ENCODE data around the gene MBNL2. TPM values are rescaled to one million over a fixed set of nuclear protein-coding genes. Genes with fewer than 3 reads are reported as not detected.
A peak's percentile ranks its signal among the peaks of the same experiment; 100 is the strongest.

Gene MBNL2
- total and polyA plus RNA-seq, 4 donors: 26.9 to 101 (median 48.4) TPM

- no peak overlapping the region for H3K4me3 ChIP-seq (ENCODE audit: low read depth, low read length)
- no peak overlapping the region for H3K27ac ChIP-seq (ENCODE audit: low read depth, low read length)
- no peak for DNase-seq (ENCODE audit: low read depth in 4 of 6, low spot score in 6 of 6)
- H3K9me3 ChIP-seq (ENCODE audit: control insufficient read depth, insufficient read depth, low read length): no peaks in the 10 kb centered on the region
- H3K4me1 ChIP-seq (ENCODE audit: control insufficient read depth, insufficient read depth, low read length): no peaks in the 10 kb centered on the region
- WGBS (ENCODE audit: insufficient coverage): 83% methylated on average over 1 of the region's 3 CpGs
- no peaks in the 10 kb centered on the region for H3K36me3 ChIP-seq (ENCODE audit: control insufficient read depth, insufficient read depth, low read length)
- no peaks in the 10 kb centered on the region for H3K27me3 ChIP-seq (ENCODE audit: control insufficient read depth, insufficient read depth, low read length)
These were observed 204.6 kb downstream of the MBNL2 start for GRCh38 chr13:97426695-97427094.

- Histone ChIP-seq H3K36me3 (ENCODE audit: control insufficient read depth, insufficient read depth, low read length) (no peaks in the 10 kb centered on the region), H3K27ac (ENCODE audit: low read depth, low read length) (peak overlapping the region; percentile 74), H3K4me1 (ENCODE audit: control insufficient read depth, insufficient read depth, low read length) (peaks cover 4% of the 10 kb centered on the region), H3K9me3 (ENCODE audit: control insufficient read depth, insufficient read depth, low read length) (no peaks in the 10 kb centered on the region), H3K27me3 (ENCODE audit: control insufficient read depth, insufficient read depth, low read length) (no peaks in the 10 kb centered on the region), H3K4me3 (ENCODE audit: low read depth, low read length) (peak overlapping the region; percentile 30)
- DNase-seq (ENCODE audit: low read depth in 4 of 6, low spot score in 6 of 6): peak in 2 of 6 donors; percentile 56 to 72
- 46% methylated on average over 6 of the region's 6 CpGs for WGBS (ENCODE audit: insufficient coverage)
These were observed 207.5 kb downstream of the MBNL2 start for GRCh38 chr13:97429681-97430081.

DNA sequence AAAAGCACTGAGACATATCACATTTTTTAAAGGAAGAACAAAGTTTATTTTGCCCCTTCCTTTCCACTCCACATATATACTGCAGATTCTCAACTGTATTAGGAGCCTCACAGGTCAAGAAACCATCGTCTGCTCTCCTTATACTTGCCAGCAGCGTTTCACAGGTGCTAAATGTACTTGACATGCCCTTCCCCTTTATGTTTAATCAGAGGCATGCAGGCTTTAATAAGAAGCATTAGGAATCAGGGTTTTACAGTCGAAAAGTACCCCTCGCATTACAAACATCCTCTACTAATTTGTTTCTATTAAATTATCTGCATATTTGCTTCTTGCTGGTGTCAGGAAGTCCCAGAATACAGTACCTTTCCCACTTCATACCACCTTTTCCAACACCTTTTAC lies 208.2 kb downstream of the MBNL2 start:
- H3K27ac ChIP-seq (ENCODE audit: low read depth, low read length): peak overlapping the region; percentile 74
- peak overlapping the region; percentile 30 for H3K4me3 ChIP-seq (ENCODE audit: low read depth, low read length)
- H3K36me3 ChIP-seq (ENCODE audit: control insufficient read depth, insufficient read depth, low read length): no peaks in the 10 kb centered on the region
- H3K27me3 ChIP-seq (ENCODE audit: control insufficient read depth, insufficient read depth, low read length): no peaks in the 10 kb centered on the region
- no peaks in the 10 kb centered on the region for H3K9me3 ChIP-seq (ENCODE audit: control insufficient read depth, insufficient read depth, low read length)
- WGBS (ENCODE audit: insufficient coverage): 25% methylated on average over 1 of the region's 4 CpGs
- H3K4me1 ChIP-seq (ENCODE audit: control insufficient read depth, insufficient read depth, low read length): peaks cover 4% of the 10 kb centered on the region
- DNase-seq (ENCODE audit: low read depth in 4 of 6, low spot score in 6 of 6): peak in 2 of 6 donors; percentile 20 to 41

- no peaks in the 10 kb centered on the region for H3K27me3 ChIP-seq (ENCODE audit: control insufficient read depth, insufficient read depth, low read length)
- peak in 1 of 6 donors; percentile 8 for DNase-seq (ENCODE audit: low read depth in 4 of 6, low spot score in 6 of 6)
- no CpG with 5 or more reads among the region's 4 CpGs for WGBS (ENCODE audit: insufficient coverage)
- H3K27ac ChIP-seq (ENCODE audit: low read depth, low read length): peak overlapping the region; percentile 42
- H3K4me3 ChIP-seq (ENCODE audit: low read depth, low read length): no peak overlapping the region
- H3K9me3 ChIP-seq (ENCODE audit: control insufficient read depth, insufficient read depth, low read length): no peaks in the 10 kb centered on the region
- peaks cover 4% of the 10 kb centered on the region for H3K4me1 ChIP-seq (ENCODE audit: control insufficient read depth, insufficient read depth, low read length)
- H3K36me3 ChIP-seq (ENCODE audit: control insufficient read depth, insufficient read depth, low read length): no peaks in the 10 kb centered on the region
These were observed 209.1 kb downstream of the MBNL2 start for GRCh38 chr13:97431171-97431764.

DNA sequence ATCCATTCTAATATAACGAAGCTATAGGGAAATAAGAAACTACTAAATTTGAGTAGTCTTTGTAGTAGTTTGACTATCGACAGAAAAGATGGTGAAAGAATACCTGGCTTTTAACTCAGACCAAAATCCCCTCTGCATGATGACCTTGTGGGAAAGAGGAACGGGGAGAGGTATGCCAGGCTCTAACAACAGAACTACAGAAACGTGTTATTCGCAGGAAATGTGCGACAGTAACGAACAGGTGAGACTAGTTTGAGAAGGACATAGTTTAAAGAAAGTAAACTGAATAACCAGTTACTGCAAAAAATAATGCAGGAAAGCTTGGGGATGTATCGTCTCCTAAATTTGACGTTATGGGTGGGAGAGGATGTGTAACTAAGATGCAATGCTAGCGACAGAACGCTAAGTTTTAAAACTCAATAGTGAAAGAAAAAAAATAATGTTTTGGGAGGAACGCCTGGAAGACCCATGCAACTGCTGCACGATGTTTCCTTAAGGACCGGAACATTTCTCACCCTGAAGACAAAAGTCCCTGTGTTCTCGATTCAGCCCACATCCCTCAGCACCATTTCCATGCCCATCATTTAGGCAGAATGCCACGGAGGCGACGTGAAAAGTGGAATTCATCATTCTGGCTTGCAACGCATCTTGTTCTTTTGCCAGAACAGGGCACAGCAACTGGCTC lies 210.2 kb downstream of the MBNL2 start:
- H3K27me3 ChIP-seq (ENCODE audit: control insufficient read depth, insufficient read depth, low read length): no peaks in the 10 kb centered on the region
- WGBS (ENCODE audit: insufficient coverage): 3% methylated on average over 16 of the region's 19 CpGs
- peak overlapping the region; percentile 99 for H3K27ac ChIP-seq (ENCODE audit: low read depth, low read length)
- H3K4me3 ChIP-seq (ENCODE audit: low read depth, low read length): peak overlapping the region; percentile 78
- no peak for DNase-seq (ENCODE audit: low read depth in 4 of 6, low spot score in 6 of 6)
- peaks cover 4% of the 10 kb centered on the region for H3K4me1 ChIP-seq (ENCODE audit: control insufficient read depth, insufficient read depth, low read length)
- no peaks in the 10 kb centered on the region for H3K9me3 ChIP-seq (ENCODE audit: control insufficient read depth, insufficient read depth, low read length)
- no peaks in the 10 kb centered on the region for H3K36me3 ChIP-seq (ENCODE audit: control insufficient read depth, insufficient read depth, low read length)

DNA sequence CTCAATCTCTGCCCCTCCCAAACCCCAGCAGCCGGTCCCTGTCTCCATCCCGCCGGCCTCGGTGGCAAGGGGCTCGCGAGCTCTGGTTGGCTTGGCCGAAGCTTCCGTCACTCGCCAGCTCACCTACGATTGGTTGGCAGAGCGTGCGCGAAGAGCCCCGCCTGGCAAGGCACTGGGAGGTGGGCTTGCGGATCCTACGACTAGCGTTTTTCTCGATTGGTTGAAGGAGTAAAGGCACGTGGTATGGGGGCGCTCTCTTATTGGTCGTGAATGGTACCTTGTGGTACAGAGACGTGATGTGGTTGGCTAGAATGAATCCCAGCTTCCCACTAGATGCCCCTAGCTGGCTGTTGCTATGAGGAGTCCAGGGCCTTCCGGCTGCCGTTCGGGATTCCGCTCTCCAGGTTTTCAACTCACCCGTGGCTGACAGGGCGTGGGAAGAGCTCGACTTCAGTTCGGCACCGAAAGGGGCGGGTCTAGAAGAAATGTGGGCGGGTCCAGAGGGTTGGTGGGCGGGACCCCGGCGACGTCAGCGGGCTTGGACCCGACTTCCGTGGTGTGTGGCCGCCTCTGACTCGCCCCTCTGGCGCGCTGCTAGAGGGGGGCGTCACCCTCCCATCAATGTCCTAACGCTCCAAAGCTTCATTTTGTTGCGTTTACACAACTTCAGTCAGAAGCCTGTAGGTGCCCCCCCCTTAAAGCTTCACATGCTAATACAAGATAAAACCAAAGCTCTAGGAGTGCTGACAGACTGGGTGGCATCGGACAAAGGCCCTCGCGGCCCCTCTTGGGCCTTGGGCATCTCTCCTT lies 211.0 kb downstream of the MBNL2 start:
- H3K27ac ChIP-seq (ENCODE audit: low read depth, low read length): peak overlapping the region; percentile 99

GRCh38 chr13:97433727-97434396 lies 211.7 kb downstream of the MBNL2 start, which contains the start of gene RAP2A:
Gene RAP2A (plus strand): TSS chr13:97434169. CDS start chr13:97434471, 302 bp downstream.
- under 1% methylated on average over 94 of the region's 94 CpGs for WGBS (ENCODE audit: insufficient coverage)
- H3K27ac ChIP-seq (ENCODE audit: low read depth, low read length): peak within 1 kb of the TSS; percentile 99

More for the DNA sequence above, 211.0 kb downstream of the MBNL2 start:
- Histone ChIP-seq H3K36me3 (ENCODE audit: control insufficient read depth, insufficient read depth, low read length) (no peaks in the 10 kb centered on the region), H3K4me1 (ENCODE audit: control insufficient read depth, insufficient read depth, low read length) (peaks cover 4% of the 10 kb centered on the region), H3K4me3 (ENCODE audit: low read depth, low read length) (peak overlapping the region; percentile 78), H3K9me3 (ENCODE audit: control insufficient read depth, insufficient read depth, low read length) (no peaks in the 10 kb centered on the region), H3K27me3 (ENCODE audit: control insufficient read depth, insufficient read depth, low read length) (no peaks in the 10 kb centered on the region)
- DNase-seq (ENCODE audit: low read depth in 4 of 6, low spot score in 6 of 6): peak; percentile 99 to 100 (median 100)
- 0% methylated on average over 49 of the region's 50 CpGs for WGBS (ENCODE audit: insufficient coverage)

GRCh38 chr13:97434397-97435201 lies 212.5 kb downstream of the MBNL2 start:
- peak in 2 of 6 donors; percentile 67 to 74 for DNase-seq (ENCODE audit: low read depth in 4 of 6, low spot score in 6 of 6)
- Histone ChIP-seq H3K4me1 (ENCODE audit: control insufficient read depth, insufficient read depth, low read length) (peaks cover 4% of the 10 kb centered on the region), H3K27me3 (ENCODE audit: control insufficient read depth, insufficient read depth, low read length) (no peaks in the 10 kb centered on the region), H3K27ac (ENCODE audit: low read depth, low read length) (peak overlapping the region; percentile 87), H3K9me3 (ENCODE audit: control insufficient read depth, insufficient read depth, low read length) (no peaks in the 10 kb centered on the region), H3K4me3 (ENCODE audit: low read depth, low read length) (peak overlapping the region; percentile 83), H3K36me3 (ENCODE audit: control insufficient read depth, insufficient read depth, low read length) (no peaks in the 10 kb centered on the region)
- under 1% methylated on average over 51 of the region's 60 CpGs for WGBS (ENCODE audit: insufficient coverage)

More at GRCh38 chr13:97433727-97434396, 211.7 kb downstream of the MBNL2 start, which contains the start of gene RAP2A:
- H3K4me1 ChIP-seq (ENCODE audit: control insufficient read depth, insufficient read depth, low read length): peaks cover 4% of the 10 kb centered on the region
- no peaks in the 10 kb centered on the region for H3K36me3 ChIP-seq (ENCODE audit: control insufficient read depth, insufficient read depth, low read length)
- no peaks in the 10 kb centered on the region for H3K9me3 ChIP-seq (ENCODE audit: control insufficient read depth, insufficient read depth, low read length)
- H3K27me3 ChIP-seq (ENCODE audit: control insufficient read depth, insufficient read depth, low read length): no peaks in the 10 kb centered on the region
- peak within 1 kb of the TSS; percentile 83 for H3K4me3 ChIP-seq (ENCODE audit: low read depth, low read length)
- peak; percentile 80 to 98 (median 86) for DNase-seq (ENCODE audit: low read depth in 4 of 6, low spot score in 6 of 6)
